HG03280 (cell line): Measurements from ENCODE around the gene CDK13.
A peak's percentile ranks its signal among the peaks of the same experiment; 100 is the strongest.
"Not testable (repeated sequence)": the region's sequence is repeated elsewhere in the genome, so short reads cannot be mapped to it uniquely, and the experiment has no call there.

Experiments used
- ATAC-seq: cut with Tn5 transposase; IDR thresholded peaks from one replicate; pipeline ENCODE4 v1.9.1; 2021; ENCODE audit warnings: mild to moderate bottlenecking, moderate library complexity; ENCODE audit not compliant: unreplicated experiment

The CDK13 gene

GRCh38 chr7:40095695-40096327 lies 145.8 kb downstream of the CDK13 start:
- ATAC-seq: no peak

- no peak for ATAC-seq
These were observed 147.7 kb downstream of the CDK13 start for GRCh38 chr7:40097728-40098127.

GRCh38 chr7:40098810-40099209 lies 148.8 kb downstream of the CDK13 start:
- no peak for ATAC-seq

GRCh38 chr7:40099837-40100236 lies 149.8 kb downstream of the CDK13 start:
- ATAC-seq: no peak

- no peak for ATAC-seq
These were observed 151.1 kb downstream of the CDK13 start for GRCh38 chr7:40101201-40101600.

GRCh38 chr7:40102897-40103296 lies 152.8 kb downstream of the CDK13 start:
- no peak for ATAC-seq

- no peak for ATAC-seq
These were observed 155.9 kb downstream of the CDK13 start for GRCh38 chr7:40105879-40106473.

- no peak for ATAC-seq
These were observed 165.9 kb downstream of the CDK13 start for GRCh38 chr7:40115936-40116335.

GRCh38 chr7:40117199-40117598 lies 167.1 kb downstream of the CDK13 start:
- not testable (repeated sequence) for ATAC-seq

GRCh38 chr7:40118201-40118600 lies 168.1 kb downstream of the CDK13 start:
- not testable (repeated sequence) for ATAC-seq

- ATAC-seq: no peak
These were observed 170.0 kb downstream of the CDK13 start for GRCh38 chr7:40120020-40120419.

GRCh38 chr7:40122100-40122939 lies 172.3 kb downstream of the CDK13 start:
- ATAC-seq: not testable (repeated sequence)

- ATAC-seq: no peak
These were observed 172.8 kb downstream of the CDK13 start for GRCh38 chr7:40122940-40123254.

GRCh38 chr7:40133561-40134427 lies 183.7 kb downstream of the CDK13 start:
- peak; percentile 60 for ATAC-seq

GRCh38 chr7:40134428-40135316 lies 184.6 kb downstream of the CDK13 start, which contains the start of the genes MPLKIP and SUGCT:
Gene MPLKIP, minus strand, starts transcription at chr7:40134622. Its CDS starts 55 bp downstream, at chr7:40134567.
Gene SUGCT, plus strand, starts transcription at chr7:40135005.
- ATAC-seq: peak; percentile 87

- ATAC-seq: no peak
These were observed 185.2 kb downstream of the CDK13 start for GRCh38 chr7:40135317-40135610.

- ATAC-seq: no peak
These were observed 187.5 kb downstream of the CDK13 start for GRCh38 chr7:40137563-40137962.

GRCh38 chr7:40138973-40139372 lies 188.9 kb downstream of the CDK13 start:
- no peak for ATAC-seq

- ATAC-seq: not testable (repeated sequence)
These were observed 189.8 kb downstream of the CDK13 start for GRCh38 chr7:40139891-40140290.

- not testable (repeated sequence) for ATAC-seq
These were observed 191.9 kb downstream of the CDK13 start for GRCh38 chr7:40141916-40142315.
